A673 (cell line): ENCODE data around the gene TMEM165.

Experiments
- CTCF ChIP-seq: fragments of 300-800, 200-600 bp; sonication (generic); conservative IDR thresholded peaks from 2 replicates; pipeline ENCODE4 v1.5.1; 2017; ENCODE audit warnings: low read depth, mild to moderate bottlenecking, antibody characterized with exemption, low read length, moderate library complexity, mixed read lengths
- EZH2 ChIP-seq: fragments of 200-600 bp; sonication (generic); IDR thresholded peaks from 2 replicates; pipeline ENCODE4 v1.6.1; 2017; ENCODE audit warnings: borderline replicate concordance, low read depth, mild to moderate bottlenecking, mixed read lengths, antibody characterized with exemption, low read length; ENCODE audit not compliant: poor library complexity, severe bottlenecking

GRCh38 chr4:55351824-55352223, 43.9 kb upstream of the TMEM165 start:
- TF ChIP-seq CTCF (no peak), EZH2 (no peak)
